PC-3 (cell line): ENCODE data around the gene PALD1. TPM values are rescaled to one million over a fixed set of nuclear protein-coding genes. Genes with fewer than 3 reads are reported as not detected.

ENCODE experiments used
- ATAC-seq: fragments of 200-7000 bp; cut with Tn5 transposase; 2 replicates; pipeline ENCODE4 v1.9.1; 2020; ENCODE audit warnings: mild to moderate bottlenecking, moderate library complexity
- BruUV-seq: library from RNA; stranded (reverse); fragments of 400-500 nt; replicated peaks from 2 replicates; lab custom pipeline; 2021; lab: Mats Ljungman, UMichigan
- CTCF ChIA-PET: fragments of 300-600 bp; sonication (Branson Sonifier 250); formaldehyde crosslinking; loops from one replicate; lab custom pipeline; 2022; ENCODE audit warnings: antibody characterized with exemption; lab: Charles Lee
- POLR2A ChIA-PET: fragments of 300-600 bp; sonication (Branson Sonifier 250); formaldehyde crosslinking; loops from one replicate; lab custom pipeline; 2022; ENCODE audit warnings: antibody characterized with exemption; ENCODE audit not compliant: unreplicated experiment; lab: Charles Lee
- DNase-seq: peaks from one replicate; pipeline ENCODE4 v3.0.0-alpha.2; 2015
- H2AFZ ChIP-seq: fragments of 300-600 bp; sonication (generic); 2 replicates; pipeline ENCODE4 v1.6.0; 2016; ENCODE audit warnings: antibody characterized with exemption, low read length
- H3F3A ChIP-seq: fragments of 300-600 bp; sonication (generic); one replicate; pipeline ENCODE4 v1.6.0; 2017; ENCODE audit warnings: antibody characterized with exemption, low read length, control low read depth, mild to moderate bottlenecking; ENCODE audit not compliant: unreplicated experiment
- H3K27ac ChIP-seq: fragments of 300-600 bp; sonication (generic); 2 replicates; pipeline ENCODE4 v1.5.1; 2016; ENCODE audit warnings: mild to moderate bottlenecking, low read length
- H3K27me3 ChIP-seq: fragments of 300-600 bp; sonication (generic); 2 replicates; pipeline ENCODE4 v1.6.1; 2016; ENCODE audit warnings: low read length, mixed read lengths
- H3K36me3 ChIP-seq: fragments of 300-600 bp; sonication (generic); 2 replicates; pipeline ENCODE4 v1.6.1; 2016; ENCODE audit warnings: low read depth, mixed run types, low read length, mixed read lengths
- H3K4me1 ChIP-seq: fragments of 300-600 bp; sonication (generic); 2 replicates; pipeline ENCODE4 v1.5.1; 2016; ENCODE audit warnings: low read length; ENCODE audit not compliant: insufficient read depth
- H3K4me2 ChIP-seq: fragments of 300-600 bp; sonication (generic); 2 replicates; pipeline ENCODE4 v1.6.0; 2016; ENCODE audit warnings: low read length
- H3K4me3 ChIP-seq: fragments of 300-600 bp; sonication (generic); 2 replicates; pipeline ENCODE4 v1.5.1; 2016; ENCODE audit warnings: mild to moderate bottlenecking, low read length, mixed read lengths
- H3K79me2 ChIP-seq: fragments of 300-600 bp; sonication (generic); 2 replicates; pipeline ENCODE4 v1.6.1; 2017; ENCODE audit warnings: low read length, mixed read lengths
- H3K9ac ChIP-seq: fragments of 300-600 bp; sonication (generic); 2 replicates; pipeline ENCODE4 v1.6.0; 2016; ENCODE audit warnings: mild to moderate bottlenecking, low read length
- H3K9me2 ChIP-seq: fragments of 300-600 bp; sonication (generic); replicated peaks from 2 replicates; pipeline ENCODE4 v1.6.1; 2016; ENCODE audit warnings: mixed run types, low read length, mixed read lengths
- H3K9me3 ChIP-seq: fragments of 300-600 bp; sonication (generic); 2 replicates; pipeline ENCODE4 v1.6.1; 2016; ENCODE audit warnings: low read length, mixed read lengths
- H4K20me1 ChIP-seq: fragments of 300-600 bp; sonication (generic); 2 replicates; pipeline ENCODE4 v1.6.1; 2016; ENCODE audit warnings: low read length, mixed read lengths
- CTCF ChIP-seq: fragments of 300-600 bp; sonication (generic); conservative IDR thresholded peaks from 2 replicates; pipeline ENCODE4 v1.5.1; 2017; ENCODE audit warnings: antibody characterized with exemption, low read depth, mild to moderate bottlenecking, low read length
- EZH2 ChIP-seq: fragments of 300-600 bp; sonication (generic); IDR thresholded peaks from one replicate; pipeline ENCODE4 v1.6.1; 2017; ENCODE audit warnings: antibody characterized with exemption, mild to moderate bottlenecking, low read length; ENCODE audit not compliant: unreplicated experiment
- EZH2phosphoT487 ChIP-seq: fragments of 300-600 bp; sonication (generic); IDR thresholded peaks from 2 replicates; pipeline ENCODE4 v1.6.1; 2018; ENCODE audit warnings: mild to moderate bottlenecking, antibody characterized with exemption, low read length, borderline replicate concordance
- intact Hi-C: fragments of 100-400 bp; cut with micrococcal nuclease; formaldehyde crosslinking; loops from 2 replicates; pipeline ENCODE4 v1.9.0; 2023
- total RNA-seq: library from RNA; depleted of rRNA; stranded (reverse); fragments of >200 nt; gene quantifications from 2 replicates; pipeline ENCODE4 v1.2.3, GENCODE V29; 2014

Gene PALD1
- total RNA-seq, 1 experiment from 2014 or later = 0.80 TPM

GRCh38 chr10:70592186-70592735 lies 113.7 kb downstream of the PALD1 start:
- Histone ChIP-seq H3K27me3 (no peaks in the 10 kb centered on the region), H3K9ac (no peak overlapping the region), H3F3A (no peaks in the 10 kb centered on the region), H3K4me1 (peaks cover 5% of the 10 kb centered on the region; the same call in 1 of the 2 replicates), H3K36me3 (no peaks in the 10 kb centered on the region), H3K9me2 (no peaks in the 10 kb centered on the region), H3K4me3 (no peak overlapping the region), H4K20me1 (no peaks in the 10 kb centered on the region), H3K4me2 (no peak overlapping the region), H3K9me3 (no peaks in the 10 kb centered on the region), H2AFZ (no peak overlapping the region), H3K79me2 (no peaks in the 10 kb centered on the region), H3K27ac (no peak overlapping the region)
- CTCF ChIA-PET = no interaction called here
- intact Hi-C loops = no loop called here
- no peak for TF ChIP-seq EZH2phosphoT487
- TF ChIP-seq CTCF = no peak
- TF ChIP-seq EZH2 = no peak
- peak; percentile 44 for ATAC-seq
- no TSS peak for BruUV-seq
- POLR2A ChIA-PET = no interaction called here
- DNase-seq = peak; percentile 73

GRCh38 chr10:70592746-70593512 lies 114.4 kb downstream of the PALD1 start:
- CTCF ChIA-PET = no interaction called here
- Histone ChIP-seq H3K4me2 (no peak overlapping the region), H3K9ac (no peak overlapping the region), H3F3A (no peaks in the 10 kb centered on the region), H3K27ac (no peak overlapping the region), H3K9me3 (no peaks in the 10 kb centered on the region), H3K79me2 (no peaks in the 10 kb centered on the region), H2AFZ (no peak overlapping the region), H3K27me3 (no peaks in the 10 kb centered on the region), H3K4me1 (peaks cover 5% of the 10 kb centered on the region; the same call in 1 of the 2 replicates), H3K9me2 (no peaks in the 10 kb centered on the region), H3K36me3 (no peaks in the 10 kb centered on the region), H4K20me1 (no peaks in the 10 kb centered on the region), H3K4me3 (no peak overlapping the region)
- TF ChIP-seq CTCF (no peak), EZH2 (no peak)
- ATAC-seq (no peak), DNase-seq (no peak)
- POLR2A ChIA-PET = no interaction called here
- intact Hi-C loops = no loop called here
- BruUV-seq = no TSS peak

GRCh38 chr10:70593513-70593890 lies 114.9 kb downstream of the PALD1 start:
- intact Hi-C loops = no loop called here
- POLR2A ChIA-PET = no interaction called here
- Histone ChIP-seq H3K4me2 (no peak overlapping the region), H3K36me3 (no peaks in the 10 kb centered on the region), H3K4me1 (peaks cover 5% of the 10 kb centered on the region; the same call in 1 of the 2 replicates), H3K27ac (no peak overlapping the region), H2AFZ (no peak overlapping the region), H3K4me3 (no peak overlapping the region), H3K9me3 (no peaks in the 10 kb centered on the region), H3K9ac (no peak overlapping the region), H3F3A (no peaks in the 10 kb centered on the region), H4K20me1 (no peaks in the 10 kb centered on the region), H3K27me3 (no peaks in the 10 kb centered on the region), H3K79me2 (no peaks in the 10 kb centered on the region), H3K9me2 (no peaks in the 10 kb centered on the region)
- DNase-seq (no peak), ATAC-seq (no peak)
- TF ChIP-seq EZH2phosphoT487 (no peak), EZH2 (no peak), CTCF (no peak)
- BruUV-seq = no TSS peak
- CTCF ChIA-PET = no interaction called here
